ENCODE results near the gene MSRB1.
A peak's percentile ranks its signal among the peaks of the same experiment; 100 is the strongest.

Gene MSRB1

GRCh38 chr16:1989209-1990100 is 46.5 kb upstream of the MSRB1 start, which contains the start of gene SYNGR3:
SYNGR3 (plus strand) TSS chr16:1989970; CDS start chr16:1990103, 133 bp downstream.
- peak; percentile 68 for DNase-seq (ENCODE audit: low spot score)
- TF ChIP-seq CTCF (IDR thresholded peaks at IDR 0.05; ENCODE audit: extremely low read depth, missing control alignments) = no peak

DNA sequence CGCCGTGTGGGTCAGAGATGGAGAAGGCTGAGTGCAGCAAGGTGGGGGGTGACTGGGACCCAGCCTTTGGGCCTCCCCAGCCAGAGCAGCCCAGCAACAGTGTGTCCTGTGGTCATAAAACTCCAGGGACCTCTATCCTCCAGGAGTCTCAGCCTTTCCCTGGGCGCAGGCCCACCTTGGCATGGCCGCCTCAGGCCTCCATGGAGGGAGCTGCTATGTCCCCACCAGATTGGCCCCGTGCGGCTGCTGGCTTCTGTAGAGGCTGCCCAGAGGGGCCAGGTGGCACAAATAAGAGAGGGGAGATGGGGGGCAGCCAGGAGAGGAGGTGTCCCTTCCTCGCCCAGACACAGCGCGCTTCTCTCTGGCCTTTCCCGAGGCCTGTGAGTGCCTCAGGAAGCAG is 44.2 kb upstream of the MSRB1 start:
- no peak for TF ChIP-seq CTCF (IDR thresholded peaks at IDR 0.05; ENCODE audit: extremely low read depth, missing control alignments)

DNA sequence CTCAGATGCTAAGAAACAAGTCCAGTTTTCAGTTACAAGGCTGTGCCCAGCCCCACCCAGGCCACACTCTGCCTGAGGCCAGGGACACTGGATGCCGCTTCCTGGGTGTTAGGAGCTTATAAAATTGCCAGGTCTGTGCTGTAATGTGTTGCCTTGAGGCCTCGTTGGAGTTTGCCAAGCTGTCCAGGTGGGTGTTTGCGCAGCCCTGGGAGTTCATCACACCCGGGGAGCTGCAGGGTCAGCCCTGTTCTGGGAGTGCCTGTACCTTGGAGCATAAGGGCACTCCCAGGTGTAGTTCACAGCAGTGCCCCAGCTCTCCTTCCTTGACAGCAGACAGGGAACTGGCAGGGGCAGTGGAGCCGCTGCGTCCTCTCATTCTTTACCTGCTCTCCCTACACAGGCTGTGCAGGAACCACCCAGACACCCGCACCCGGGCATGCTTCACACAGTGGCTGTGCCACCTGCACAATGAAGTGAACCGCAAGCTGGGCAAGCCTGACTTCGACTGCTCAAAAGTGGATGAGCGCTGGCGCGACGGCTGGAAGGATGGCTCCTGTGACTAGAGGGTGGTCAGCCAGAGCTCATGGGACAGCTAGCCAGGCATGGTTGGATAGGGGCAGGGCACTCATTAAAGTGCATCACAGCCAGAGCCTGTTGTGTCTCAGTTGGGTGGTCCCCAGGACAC is 42.6 kb upstream of the MSRB1 start:
- no peak for DNase-seq (ENCODE audit: low spot score)
- TF ChIP-seq CTCF (IDR thresholded peaks at IDR 0.05; ENCODE audit: extremely low read depth, missing control alignments) = no peak

More for the DNA sequence above, 44.2 kb upstream of the MSRB1 start:
- no peak for DNase-seq (ENCODE audit: low spot score)

GRCh38 chr16:1984347-1985225 is 41.6 kb upstream of the MSRB1 start:
- DNase-seq (ENCODE audit: low spot score) = no peak
- TF ChIP-seq CTCF (IDR thresholded peaks at IDR 0.05; ENCODE audit: extremely low read depth, missing control alignments) = no peak

GRCh38 chr16:1983544-1984346 is 40.7 kb upstream of the MSRB1 start, which contains the start of gene GFER:
GFER (plus strand) TSS chr16:1984193; CDS start chr16:1984219, 26 bp downstream.
- TF ChIP-seq CTCF (IDR thresholded peaks at IDR 0.05; ENCODE audit: extremely low read depth, missing control alignments) = peak; percentile 69
- peak; percentile 99 for DNase-seq (ENCODE audit: low spot score)

- TF ChIP-seq CTCF (IDR thresholded peaks at IDR 0.05; ENCODE audit: extremely low read depth, missing control alignments) = no peak
- DNase-seq (ENCODE audit: low spot score) = no peak
Observed at GRCh38 chr16:1982991-1983543, 40.1 kb upstream of the MSRB1 start.

Measured in GM20000 (cell line).